Stimulated activated CD8-positive, alpha-beta memory T cell treated with anti-CD3 and anti-CD28 coated beads, Interleukin-4, amount 100 ng/mL, for 24 hours (primary cell): ENCODE measurements around the gene VSTM4.

ENCODE experiments used
- DNase-seq: peaks from one replicate; pipeline ENCODE4 v3.0.0-alpha.2; 2020; ENCODE audit warnings: low read depth

VSTM4 gene

GRCh38 chr10:49070701-49071100, 44.6 kb downstream of the VSTM4 start:
- no peak for DNase-seq

GRCh38 chr10:49068672-49069217, 46.6 kb downstream of the VSTM4 start:
- no peak for DNase-seq

- DNase-seq = no peak
Measured at GRCh38 chr10:49068209-49068608, 47.1 kb downstream of the VSTM4 start.

- DNase-seq = no peak
Measured at GRCh38 chr10:49066944-49067730, 48.2 kb downstream of the VSTM4 start.

GRCh38 chr10:49062229-49062628, 53.1 kb downstream of the VSTM4 start:
- DNase-seq = no peak

GRCh38 chr10:49061667-49062066, 53.7 kb downstream of the VSTM4 start:
- DNase-seq = no peak

- DNase-seq = no peak
Measured at GRCh38 chr10:49058463-49059255, 56.7 kb downstream of the VSTM4 start.

GRCh38 chr10:49057231-49057880, 58.0 kb downstream of the VSTM4 start:
- no peak for DNase-seq

- DNase-seq = no peak
Measured at GRCh38 chr10:49056356-49056755, 59.0 kb downstream of the VSTM4 start.

- DNase-seq = no peak
Measured at GRCh38 chr10:49055221-49055849, 60.0 kb downstream of the VSTM4 start.

GRCh38 chr10:49054753-49055152, 60.6 kb downstream of the VSTM4 start:
- DNase-seq = no peak

GRCh38 chr10:49053998-49054692, 61.2 kb downstream of the VSTM4 start:
- no peak for DNase-seq

GRCh38 chr10:49053053-49053997, 62.0 kb downstream of the VSTM4 start:
- no peak for DNase-seq

- no peak for DNase-seq
Measured at GRCh38 chr10:49052069-49052468, 63.3 kb downstream of the VSTM4 start.

GRCh38 chr10:49050906-49051305, 64.4 kb downstream of the VSTM4 start:
- no peak for DNase-seq

GRCh38 chr10:49050366-49050765, 65.0 kb downstream of the VSTM4 start:
- DNase-seq = no peak

GRCh38 chr10:49049660-49050059, 65.7 kb downstream of the VSTM4 start:
- DNase-seq = no peak

- no peak for DNase-seq
Measured at GRCh38 chr10:49047128-49047639, 68.1 kb downstream of the VSTM4 start.

- no peak for DNase-seq
Measured at GRCh38 chr10:49044293-49045193, 70.8 kb downstream of the VSTM4 start.
